Endothelial cell of umbilical vein (primary cell): ENCODE results near the gene RGS6. TPM values are rescaled to one million over a fixed set of nuclear protein-coding genes. Genes with fewer than 3 reads are reported as not detected.

Experiments used
- BruUV-seq: library from RNA; stranded (reverse); fragments of 400-500 nt; replicated peaks from 2 replicates; lab custom pipeline; 2021; lab: Mats Ljungman, UMichigan
- CTCF ChIA-PET: fragments of 300-600, 350-600 bp; sonication (Branson Sonifier 250); formaldehyde crosslinking; loops from one replicate; lab custom pipeline; 2021; ENCODE audit warnings: antibody characterized with exemption, inconsistent platforms; lab: Charles Lee
- POLR2A ChIA-PET: fragments of 300-600, 350-600 bp; sonication (Branson Sonifier 250); formaldehyde crosslinking; loops from one replicate; lab custom pipeline; 2021; ENCODE audit warnings: antibody characterized with exemption, inconsistent platforms; lab: Charles Lee
- DNase-seq: peaks from one replicate; pipeline ENCODE4 v3.0.0-alpha.2; 2011; ENCODE audit warnings: low read depth, low spot score
- FAIRE-seq: peaks from 2 replicates; lab custom pipeline; 2011; peaks lifted over from hg19 to GRCh38; lab: Jason Lieb, UNC
- H2AFZ ChIP-seq: 2 replicates; pipeline ENCODE4 v1.6.0; 2012; ENCODE audit warnings: low read depth, low read length, control low read depth, inconsistent platforms
- H3K27ac ChIP-seq: 2 replicates; pipeline ENCODE4 v1.5.1; 2011; ENCODE audit warnings: low read depth, mild to moderate bottlenecking, control low read depth, low read length, moderate library complexity; ENCODE audit not compliant: insufficient read depth
- H3K27me3 ChIP-seq, 2 experiments: 2 replicates each; pipeline versions ENCODE4 v1.6.0 to v1.6.1; 2011; ENCODE audit warnings: low read length in 2 of 2, mixed read lengths in 1 of 2; ENCODE audit not compliant: control insufficient read depth in 2 of 2, insufficient read depth in 2 of 2
- H3K36me3 ChIP-seq, 2 experiments: 2 replicates in 1 of 2; 3 replicates in 1 of 2; pipeline ENCODE4 v1.5.1; 2011; ENCODE audit warnings: low read length in 2 of 2, mild to moderate bottlenecking in 1 of 2, moderate library complexity in 1 of 2; ENCODE audit not compliant: control insufficient read depth in 2 of 2, insufficient read depth in 2 of 2; ENCODE audit errors: extremely low read depth in 1 of 2
- H3K4me1 ChIP-seq: 3 replicates; pipeline ENCODE4 v1.5.1; 2011; ENCODE audit warnings: mild to moderate bottlenecking, low read length; ENCODE audit not compliant: control insufficient read depth, insufficient read depth; ENCODE audit errors: extremely low read depth
- H3K4me2 ChIP-seq: 2 replicates; pipeline ENCODE4 v1.6.1; 2011; ENCODE audit warnings: low read length, control low read depth, mixed read lengths; ENCODE audit not compliant: insufficient read depth
- H3K4me3 ChIP-seq, 3 experiments: fragments of 200-600 bp in 1 of 3; sonication (generic), shearing (Covaris generic) in 1 of 3; replicated peaks in 1 of 3; 2 replicates each; pipeline ENCODE4 v1.5.1; 2011 to 2016; ENCODE audit warnings: control low read depth in 3 of 3, low read length in 3 of 3, mild to moderate bottlenecking in 2 of 3, inconsistent platforms in 1 of 3, low read depth in 1 of 3, moderate library complexity in 1 of 3; ENCODE audit not compliant: insufficient read depth in 1 of 3
- H3K79me2 ChIP-seq: 2 replicates; pipeline ENCODE4 v1.6.0; 2012; ENCODE audit warnings: low read length, inconsistent platforms; ENCODE audit not compliant: control insufficient read depth, insufficient read depth
- H3K9ac ChIP-seq: replicated peaks from 2 replicates; pipeline ENCODE3; 2011; ENCODE audit warnings: low read length, control low read depth; ENCODE audit not compliant: insufficient read depth; ENCODE audit errors: extremely low read depth
- H3K9me1 ChIP-seq: replicated peaks from 3 replicates; pipeline ENCODE4 v1.6.0; 2011; ENCODE audit warnings: mild to moderate bottlenecking, low read length; ENCODE audit not compliant: control insufficient read depth, insufficient read depth; ENCODE audit errors: extremely low read depth
- H3K9me3 ChIP-seq: replicated peaks from 2 replicates; pipeline ENCODE4 v1.5.1; 2012; ENCODE audit warnings: low read length, inconsistent platforms; ENCODE audit not compliant: control insufficient read depth, insufficient read depth
- H4K20me1 ChIP-seq: replicated peaks from 2 replicates; pipeline ENCODE3; 2011; ENCODE audit warnings: mild to moderate bottlenecking, low read length; ENCODE audit not compliant: control insufficient read depth, insufficient read depth; ENCODE audit errors: extremely low read depth
- EZH2 ChIP-seq: IDR thresholded peaks from 2 replicates; pipeline ENCODE4 v1.6.1; 2012; ENCODE audit warnings: borderline replicate concordance, low read depth, mild to moderate bottlenecking, moderate library complexity, low read length, inconsistent platforms; ENCODE audit not compliant: severe bottlenecking
- FOS ChIP-seq: IDR thresholded peaks from 2 replicates; pipeline ENCODE4 v1.6.1; 2011; ENCODE audit warnings: mild to moderate bottlenecking, low read length, moderate library complexity, borderline replicate concordance; ENCODE audit not compliant: insufficient read depth
- GATA2 ChIP-seq: IDR thresholded peaks from 2 replicates; pipeline ENCODE4 v1.7.0; 2011; ENCODE audit warnings: low read depth, mild to moderate bottlenecking, moderate library complexity, mixed read lengths, low read length; ENCODE audit not compliant: insufficient read length, insufficient read depth
- JUN ChIP-seq: IDR thresholded peaks from 2 replicates; pipeline ENCODE4 v1.6.1; 2011; ENCODE audit warnings: borderline replicate concordance, low read depth; ENCODE audit not compliant: insufficient read length, insufficient read depth
- MYC ChIP-seq: IDR thresholded peaks from one replicate; pipeline ENCODE4 v1.6.1; 2011; ENCODE audit warnings: mild to moderate bottlenecking, low read depth, low read length
- POLR2A ChIP-seq: IDR thresholded peaks from 2 replicates; pipeline ENCODE4 v1.6.1; 2012; ENCODE audit warnings: low read depth, mild to moderate bottlenecking, control low read depth, low read length
- POLR2AphosphoS5 ChIP-seq: IDR thresholded peaks from 2 replicates; pipeline ENCODE4 v1.6.1; 2012; ENCODE audit warnings: low read depth, mild to moderate bottlenecking, control low read depth, low read length, moderate library complexity; ENCODE audit not compliant: insufficient read depth
- dilution Hi-C: fragments of 300-500 bp; cut with MboI; formaldehyde crosslinking; loops from one replicate; pipeline ENCODE4 v1.15.0; 2019; ENCODE audit warnings: low sequenced_read_pairs; ENCODE audit not compliant: extremely low pct_ligation_motif_present
- intact Hi-C: fragments of 100-400 bp; cut with micrococcal nuclease; formaldehyde crosslinking; loops from one replicate; pipeline ENCODE4 v1.10.0; 2022
- polyA plus RNA-seq, 4 experiments: library from polyadenylated mRNA; depleted of rRNA in 3 of 4; stranded (reverse) in 3 of 4; unstranded in 1 of 4; fragments of >200 nt; gene quantifications; 2 replicates each; pipeline versions ENCODE4 v1.2.1 to v1.2.3, GENCODE V29; 2011 to 2012; ENCODE audit warnings: missing spikeins in 1 of 4
- total RNA-seq: library from RNA; stranded (reverse); gene quantifications from 2 replicates; pipeline ENCODE4 v1.2.3, GENCODE V29; 2021
- TF ChIP-seq, protein P1 (sequence below), 2 donors: IDR thresholded peaks; 1 replicate in 1 of 2; 2 replicates in 1 of 2; pipeline ENCODE4 v1.5.1; 2011; ENCODE audit warnings: low read length in 2 of 2, mild to moderate bottlenecking in 2 of 2, moderate library complexity in 2 of 2, control low read depth in 1 of 2, inconsistent platforms in 1 of 2, low read depth in 1 of 2; ENCODE audit not compliant: insufficient read depth in 1 of 2; ENCODE audit errors: extremely low read depth in 1 of 2
- TF ChIP-seq, protein P2 (sequence below): IDR thresholded peaks from 2 replicates; pipeline ENCODE4 v1.6.1; 2011; ENCODE audit not compliant: insufficient read depth, insufficient read length

RGS6 gene
- total and polyA plus RNA-seq, 2 donors (not counting 3 experiments of a cell fraction or from before 2014, with no cell fraction given) = not detected

DNA sequence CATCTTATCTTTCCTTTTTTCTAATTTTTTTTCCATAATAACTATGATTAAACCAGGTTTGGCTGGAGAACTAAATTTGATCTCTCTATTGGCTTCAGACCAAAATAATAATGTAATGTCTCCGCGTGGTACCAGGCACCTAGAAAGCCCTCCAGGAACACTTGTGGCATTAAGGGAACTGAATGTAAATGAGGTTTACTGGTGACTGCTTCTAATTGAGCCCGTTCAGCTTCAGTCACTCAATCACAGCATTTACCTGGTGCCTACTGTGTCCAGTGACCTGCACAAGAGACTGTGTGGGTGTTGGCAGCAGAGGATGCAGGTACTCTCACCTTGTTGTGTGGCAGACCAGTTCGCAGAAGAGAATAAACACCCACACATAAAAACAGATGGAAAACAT lies 659.2 kb downstream of the RGS6 start:
- Histone ChIP-seq H3K9me3 (no peaks in the 10 kb centered on the region), H3K4me3 (no peak overlapping the region), H3K27ac (no peak overlapping the region), H3K9me1 (no peaks in the 10 kb centered on the region), H4K20me1 (no peaks in the 10 kb centered on the region), H3K9ac (no peak overlapping the region), H3K4me2 (no peak overlapping the region), H3K4me1 (no peaks in the 10 kb centered on the region), H3K36me3 (no peaks in the 10 kb centered on the region), H3K27me3 (peaks cover 8 to 12% of the 10 kb centered on the region in 2 experiments), H2AFZ (no peak overlapping the region), H3K79me2 (no peaks in the 10 kb centered on the region)
- CTCF ChIA-PET = no interaction called here
- FAIRE-seq = no peak
- dilution Hi-C loops (no loop called here), intact Hi-C loops (no loop called here)
- DNase-seq = no peak
- BruUV-seq = no TSS peak
- TF ChIP-seq, protein P1, sequence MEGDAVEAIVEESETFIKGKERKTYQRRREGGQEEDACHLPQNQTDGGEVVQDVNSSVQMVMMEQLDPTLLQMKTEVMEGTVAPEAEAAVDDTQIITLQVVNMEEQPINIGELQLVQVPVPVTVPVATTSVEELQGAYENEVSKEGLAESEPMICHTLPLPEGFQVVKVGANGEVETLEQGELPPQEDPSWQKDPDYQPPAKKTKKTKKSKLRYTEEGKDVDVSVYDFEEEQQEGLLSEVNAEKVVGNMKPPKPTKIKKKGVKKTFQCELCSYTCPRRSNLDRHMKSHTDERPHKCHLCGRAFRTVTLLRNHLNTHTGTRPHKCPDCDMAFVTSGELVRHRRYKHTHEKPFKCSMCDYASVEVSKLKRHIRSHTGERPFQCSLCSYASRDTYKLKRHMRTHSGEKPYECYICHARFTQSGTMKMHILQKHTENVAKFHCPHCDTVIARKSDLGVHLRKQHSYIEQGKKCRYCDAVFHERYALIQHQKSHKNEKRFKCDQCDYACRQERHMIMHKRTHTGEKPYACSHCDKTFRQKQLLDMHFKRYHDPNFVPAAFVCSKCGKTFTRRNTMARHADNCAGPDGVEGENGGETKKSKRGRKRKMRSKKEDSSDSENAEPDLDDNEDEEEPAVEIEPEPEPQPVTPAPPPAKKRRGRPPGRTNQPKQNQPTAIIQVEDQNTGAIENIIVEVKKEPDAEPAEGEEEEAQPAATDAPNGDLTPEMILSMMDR (IDR thresholded peaks at IDR 0.05; ENCODE audit: extremely low read depth in 1 of 2, insufficient read depth in 1 of 2, low read depth in 1 of 2, low read length in 2 of 2) = no peak
- TF ChIP-seq MYC (no peak), POLR2AphosphoS5 (no peak), EZH2 (no peak), GATA2 (no peak), JUN (no peak), POLR2A (no peak), FOS (no peak)
- TF ChIP-seq, protein P2, sequence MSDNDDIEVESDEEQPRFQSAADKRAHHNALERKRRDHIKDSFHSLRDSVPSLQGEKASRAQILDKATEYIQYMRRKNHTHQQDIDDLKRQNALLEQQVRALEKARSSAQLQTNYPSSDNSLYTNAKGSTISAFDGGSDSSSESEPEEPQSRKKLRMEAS = no peak
- POLR2A ChIA-PET = no interaction called here
